ENCODE data around the gene SRRM2.

DNA sequence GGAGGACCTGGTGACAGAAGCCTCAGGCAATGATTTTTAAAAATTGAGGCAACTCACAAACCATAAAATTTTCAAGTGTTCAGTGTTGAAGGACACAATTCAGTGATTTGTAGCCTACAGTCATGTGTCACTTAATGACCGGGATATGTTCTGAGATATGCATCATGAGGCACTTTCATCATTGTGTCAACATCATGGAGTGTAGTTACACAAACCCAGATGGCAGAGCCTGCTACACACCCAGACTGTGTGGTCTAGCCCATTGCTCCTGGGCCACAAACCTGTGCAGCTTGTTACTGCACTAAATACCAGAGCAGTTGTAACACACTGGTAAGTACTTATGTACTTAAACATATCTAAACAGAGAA is 47.4 kb downstream of the SRRM2 start:
- TF ChIP-seq POLR2AphosphoS5 (IDR thresholded peaks at IDR 0.05; ENCODE audit: low read depth, low read length) (no peak), TAF1 (IDR thresholded peaks at IDR 0.05; ENCODE audit: borderline replicate concordance, low read depth, low read length) (no peak)

All from GM12892 (cell line).